Activated B cell treated with CpG ODN at 0.5 μM for 24 hours (primary cell): ENCODE results near the gene RASGRF2. TPM values are rescaled to one million over a fixed set of nuclear protein-coding genes. Genes with fewer than 3 reads are reported as not detected.

Experiments used
- ATAC-seq: fragments of 200-7000 bp; cut with Tn5 transposase; one replicate; pipeline ENCODE4 v1.10.0; 2021; ENCODE audit warnings: low read depth, mild to moderate bottlenecking, moderate library complexity
- CTCF ChIA-PET: fragments of 350-600 bp; sonication (Branson Sonifier 250); formaldehyde crosslinking; loops from one replicate; lab custom pipeline; 2021; ENCODE audit warnings: antibody characterized with exemption; lab: Charles Lee
- POLR2A ChIA-PET: fragments of 350-600 bp; sonication (Branson Sonifier 250); formaldehyde crosslinking; loops from one replicate; lab custom pipeline; 2021; ENCODE audit warnings: antibody characterized with exemption; lab: Charles Lee
- DNase-seq: peaks from one replicate; pipeline ENCODE4 v3.0.0; 2022
- H3K27ac Mint-ChIP-seq: one replicate; pipeline ENCODE4 v1.8.0; 2020; ENCODE audit warnings: mixed read lengths
- H3K27me3 Mint-ChIP-seq: one replicate; pipeline ENCODE4 v1.8.0; 2021; ENCODE audit warnings: mixed read lengths
- H3K36me3 Mint-ChIP-seq: one replicate; pipeline ENCODE4 v1.8.0; 2021; ENCODE audit warnings: low read depth, mixed read lengths
- H3K4me1 Mint-ChIP-seq: one replicate; pipeline ENCODE4 v1.8.0; 2021; ENCODE audit warnings: mixed read lengths
- H3K4me3 Mint-ChIP-seq: one replicate; pipeline ENCODE4 v1.8.0; 2020; ENCODE audit warnings: mild to moderate bottlenecking, mixed read lengths
- H3K9me3 Mint-ChIP-seq: one replicate; pipeline ENCODE4 v1.8.0; 2020; ENCODE audit warnings: mixed read lengths
- intact Hi-C: fragments of 100-400 bp; cut with micrococcal nuclease; formaldehyde crosslinking; loops from one replicate; pipeline ENCODE4 v1.15.1; 2024
- total RNA-seq: library from RNA; stranded (reverse); gene quantifications from 2 replicates; pipeline ENCODE4 v1.2.3, GENCODE V29; 2022
- TF ChIP-seq, protein P1 (sequence below): fragments of 200-600 bp; IDR thresholded peaks from one replicate; pipeline ENCODE4 v1.8.0; 2022; ENCODE audit warnings: antibody characterized with exemption, mild to moderate bottlenecking

The RASGRF2 gene
- total RNA-seq, 1 donor from 2014 or later = 0.64 TPM

DNA sequence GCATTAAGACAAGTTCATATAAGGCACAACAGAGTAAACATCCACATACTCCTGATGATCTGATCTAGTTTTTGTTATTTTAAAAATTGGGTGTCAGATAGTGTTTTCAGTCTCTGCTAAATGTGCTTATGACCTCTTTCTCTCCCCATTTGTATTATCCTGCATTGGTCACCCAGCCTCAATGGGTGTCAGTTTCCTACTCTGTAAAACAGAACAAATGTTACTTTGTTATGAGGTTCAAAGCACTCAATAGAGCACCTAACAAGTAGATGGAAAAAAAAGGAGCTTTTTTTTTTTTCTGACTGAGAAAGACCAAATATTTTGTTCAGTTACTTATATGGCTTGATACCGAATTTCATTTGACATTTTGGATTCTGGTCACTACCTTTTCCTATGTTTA, 33.6 kb upstream of the RASGRF2 start:
- Mint-ChIP-seq H3K36me3 (no peaks in the 10 kb centered on the region), H3K4me1 (peaks cover 10% of the 10 kb centered on the region), H3K9me3 (no peaks in the 10 kb centered on the region), H3K4me3 (no peak overlapping the region), H3K27me3 (peaks cover 5% of the 10 kb centered on the region), H3K27ac (no peak overlapping the region)
- ATAC-seq (no peak), DNase-seq (no peak)
- ChIA-PET POLR2A (no interaction called here), CTCF (no interaction called here)
- TF ChIP-seq, protein P1, sequence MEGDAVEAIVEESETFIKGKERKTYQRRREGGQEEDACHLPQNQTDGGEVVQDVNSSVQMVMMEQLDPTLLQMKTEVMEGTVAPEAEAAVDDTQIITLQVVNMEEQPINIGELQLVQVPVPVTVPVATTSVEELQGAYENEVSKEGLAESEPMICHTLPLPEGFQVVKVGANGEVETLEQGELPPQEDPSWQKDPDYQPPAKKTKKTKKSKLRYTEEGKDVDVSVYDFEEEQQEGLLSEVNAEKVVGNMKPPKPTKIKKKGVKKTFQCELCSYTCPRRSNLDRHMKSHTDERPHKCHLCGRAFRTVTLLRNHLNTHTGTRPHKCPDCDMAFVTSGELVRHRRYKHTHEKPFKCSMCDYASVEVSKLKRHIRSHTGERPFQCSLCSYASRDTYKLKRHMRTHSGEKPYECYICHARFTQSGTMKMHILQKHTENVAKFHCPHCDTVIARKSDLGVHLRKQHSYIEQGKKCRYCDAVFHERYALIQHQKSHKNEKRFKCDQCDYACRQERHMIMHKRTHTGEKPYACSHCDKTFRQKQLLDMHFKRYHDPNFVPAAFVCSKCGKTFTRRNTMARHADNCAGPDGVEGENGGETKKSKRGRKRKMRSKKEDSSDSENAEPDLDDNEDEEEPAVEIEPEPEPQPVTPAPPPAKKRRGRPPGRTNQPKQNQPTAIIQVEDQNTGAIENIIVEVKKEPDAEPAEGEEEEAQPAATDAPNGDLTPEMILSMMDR = no peak
- intact Hi-C loops = no loop called here

DNA sequence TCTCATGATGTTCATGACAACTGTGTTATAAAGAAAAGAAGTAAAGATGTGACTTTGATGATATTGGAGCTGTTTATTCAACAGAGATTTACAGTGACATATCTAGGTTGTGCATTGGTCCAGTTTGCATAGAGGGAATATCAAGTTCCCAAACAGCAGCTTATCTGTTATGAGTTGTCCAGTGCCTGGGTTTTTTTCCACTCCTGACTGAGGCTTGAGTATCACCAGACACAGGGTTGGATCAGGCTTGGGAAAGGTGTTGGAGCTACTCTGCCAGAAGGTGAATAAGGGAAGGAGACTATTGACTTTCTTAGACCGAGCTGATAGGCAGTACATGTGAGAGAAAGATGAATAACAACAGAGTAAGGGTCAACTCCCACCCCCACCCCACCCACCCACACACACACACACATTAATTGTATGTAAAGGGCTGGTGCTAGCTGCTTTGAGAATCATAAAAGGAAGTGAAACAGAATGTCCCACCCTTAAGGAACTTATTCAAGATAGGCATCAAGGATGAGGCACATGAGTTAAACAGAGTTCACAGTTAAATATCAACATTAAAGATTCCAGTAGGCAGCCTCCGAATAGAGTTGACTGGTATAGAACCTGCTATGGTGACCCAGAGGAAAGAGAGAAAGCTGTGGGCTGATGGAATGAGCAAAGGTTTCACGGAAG, 33.0 kb upstream of the RASGRF2 start:
- ATAC-seq = no peak
- TF ChIP-seq, protein P1 = no peak
- CTCF ChIA-PET = no interaction called here
- H3K27me3 Mint-ChIP-seq = peaks cover 5% of the 10 kb centered on the region
- H3K4me1 Mint-ChIP-seq = peaks cover 10% of the 10 kb centered on the region
- no peak overlapping the region for H3K4me3 Mint-ChIP-seq
- POLR2A ChIA-PET = no interaction called here
- H3K27ac Mint-ChIP-seq = no peak overlapping the region
- intact Hi-C loops = no loop called here
- no peaks in the 10 kb centered on the region for H3K36me3 Mint-ChIP-seq
- DNase-seq = no peak
- no peaks in the 10 kb centered on the region for H3K9me3 Mint-ChIP-seq

DNA sequence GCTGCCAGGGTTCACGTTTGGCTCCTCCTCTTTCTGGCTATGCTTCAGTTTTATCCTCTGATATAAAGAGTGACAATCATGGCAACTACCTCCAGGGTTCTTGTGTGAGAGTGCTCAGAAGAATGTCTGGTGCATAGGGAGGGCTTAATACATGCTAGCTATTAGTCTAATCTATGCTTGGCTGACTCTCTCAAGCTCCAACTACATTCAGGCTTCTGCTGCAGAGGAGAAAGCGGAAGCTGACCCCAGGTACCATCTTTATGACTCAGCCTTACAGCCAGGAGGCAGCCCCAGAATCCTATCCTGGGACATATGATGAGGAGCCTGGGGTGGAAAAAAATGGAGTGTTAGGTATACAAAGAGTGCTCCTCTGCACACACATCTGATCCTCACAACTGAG, 32.1 kb upstream of the RASGRF2 start:
- no peak overlapping the region for H3K27ac Mint-ChIP-seq
- no peaks in the 10 kb centered on the region for H3K9me3 Mint-ChIP-seq
- TF ChIP-seq, protein P1 = no peak
- H3K4me1 Mint-ChIP-seq = peaks cover 10% of the 10 kb centered on the region
- peaks cover 5% of the 10 kb centered on the region for H3K27me3 Mint-ChIP-seq
- intact Hi-C loops = no loop called here
- no peak for ATAC-seq
- H3K4me3 Mint-ChIP-seq = no peak overlapping the region
- H3K36me3 Mint-ChIP-seq = no peaks in the 10 kb centered on the region
- POLR2A ChIA-PET = no interaction called here
- no peak for DNase-seq
- CTCF ChIA-PET = no interaction called here

DNA sequence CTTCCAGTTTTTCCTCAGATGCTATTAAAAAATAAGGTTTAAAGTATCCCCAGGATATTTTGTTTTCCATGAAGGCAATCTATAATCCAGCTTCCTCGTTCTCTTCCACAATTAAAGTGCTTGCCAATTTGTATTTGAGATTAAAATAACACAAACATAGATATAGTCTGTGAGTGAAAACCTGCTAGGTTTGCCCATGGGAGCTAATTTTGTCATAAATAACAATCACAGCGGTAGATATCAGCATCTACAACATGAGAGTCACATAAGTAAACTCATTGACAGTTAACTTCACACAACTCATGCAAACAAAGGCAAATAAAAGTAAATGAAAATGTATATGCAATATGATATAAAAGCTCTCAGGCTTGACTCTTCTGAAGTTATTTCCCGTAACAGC, 29.2 kb upstream of the RASGRF2 start:
- POLR2A ChIA-PET = no interaction called here
- TF ChIP-seq, protein P1 = no peak
- no peak for ATAC-seq
- H3K4me1 Mint-ChIP-seq = peaks cover 10% of the 10 kb centered on the region
- H3K36me3 Mint-ChIP-seq = no peaks in the 10 kb centered on the region
- DNase-seq = no peak
- intact Hi-C loops = no loop called here
- no peaks in the 10 kb centered on the region for H3K9me3 Mint-ChIP-seq
- CTCF ChIA-PET = no interaction called here
- no peak overlapping the region for H3K27ac Mint-ChIP-seq
- no peak overlapping the region for H3K4me3 Mint-ChIP-seq
- H3K27me3 Mint-ChIP-seq = peaks cover 5% of the 10 kb centered on the region

DNA sequence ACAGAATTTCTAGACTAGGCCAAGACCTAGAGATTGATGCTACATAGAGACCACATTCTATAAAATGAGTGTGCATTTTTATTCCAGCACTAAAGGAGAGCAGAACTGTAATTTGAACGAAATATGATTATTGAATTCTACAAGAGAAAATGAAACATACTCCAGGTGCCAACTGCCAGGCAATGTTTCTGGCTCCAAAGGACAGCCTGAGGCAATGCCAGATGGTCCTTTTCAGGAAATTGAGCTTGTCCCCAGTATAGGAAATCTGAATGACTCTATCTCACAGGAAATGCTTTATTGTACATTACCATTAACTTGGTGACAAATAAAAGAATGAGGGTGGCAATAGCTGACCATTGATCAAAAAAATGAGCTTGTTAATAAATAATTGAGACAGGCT, 28.8 kb upstream of the RASGRF2 start:
- ATAC-seq (no peak), DNase-seq (no peak)
- no peak overlapping the region for H3K27ac Mint-ChIP-seq
- no peaks in the 10 kb centered on the region for H3K36me3 Mint-ChIP-seq
- H3K9me3 Mint-ChIP-seq = no peaks in the 10 kb centered on the region
- intact Hi-C loops = no loop called here
- POLR2A ChIA-PET = no interaction called here
- H3K4me3 Mint-ChIP-seq = no peak overlapping the region
- CTCF ChIA-PET = no interaction called here
- peaks cover 10% of the 10 kb centered on the region for H3K4me1 Mint-ChIP-seq
- TF ChIP-seq, protein P1 = no peak
- H3K27me3 Mint-ChIP-seq = peaks cover 5% of the 10 kb centered on the region
